Right atrium auricular region (tissue), 2 donors: ENCODE data around the gene ZNF850. TPM values are rescaled to one million over a fixed set of nuclear protein-coding genes. Genes with fewer than 3 reads are reported as not detected.
"Not testable (repeated sequence)": the region's sequence is repeated elsewhere in the genome, so short reads cannot be mapped to it uniquely, and the experiment has no call there.

ENCODE experiments used
- DNase-seq: peaks from one replicate; pipeline ENCODE4 v3.0.0-alpha.2; 2019; ENCODE audit warnings: low spot score
- H3K27ac ChIP-seq, 2 donors: fragments of 200-600 bp; sonication (generic); 1 replicate in 1 of 2; 2 replicates in 1 of 2; pipeline ENCODE4 v1.5.1; 2016 to 2019
- H3K27me3 ChIP-seq, 2 donors: fragments of 200-600 bp; sonication (generic); one replicate each; pipeline versions ENCODE4 v1.5.1 to v1.6.0; 2017 to 2019
- H3K36me3 ChIP-seq: fragments of 200-600 bp; sonication (generic); one replicate; pipeline ENCODE4 v1.5.1; 2016
- H3K4me1 ChIP-seq, 2 donors: fragments of 200-600 bp; sonication (generic); one replicate each; pipeline versions ENCODE4 v1.5.1 to v1.6.0; 2017 to 2019
- H3K4me3 ChIP-seq, 2 donors: fragments of 200-600 bp; sonication (generic); 1 replicate in 1 of 2; 2 replicates in 1 of 2; pipeline ENCODE4 v1.5.1; 2017 to 2019; ENCODE audit warnings: mild to moderate bottlenecking in 1 of 2, moderate library complexity in 1 of 2
- H3K9me3 ChIP-seq, 2 donors: fragments of 200-600 bp; sonication (generic); one replicate each; pipeline ENCODE4 v1.5.1; 2019
- total RNA-seq, 2 donors: library from RNA; depleted of rRNA; stranded (reverse); fragments of >200 nt; gene quantifications; one replicate each; pipeline ENCODE4 v1.1.0, GENCODE V29; 2016
- TF ChIP-seq, protein P1 (sequence below), 2 donors: fragments of 200-600 bp; sonication (generic); IDR thresholded peaks; one replicate each; pipeline ENCODE4 v1.5.1; 2019; ENCODE audit warnings: antibody characterized with exemption in 2 of 2

ZNF850 gene
- total RNA-seq, 2 donors from 2014 or later = 4.9 to 5.2 TPM

DNA sequence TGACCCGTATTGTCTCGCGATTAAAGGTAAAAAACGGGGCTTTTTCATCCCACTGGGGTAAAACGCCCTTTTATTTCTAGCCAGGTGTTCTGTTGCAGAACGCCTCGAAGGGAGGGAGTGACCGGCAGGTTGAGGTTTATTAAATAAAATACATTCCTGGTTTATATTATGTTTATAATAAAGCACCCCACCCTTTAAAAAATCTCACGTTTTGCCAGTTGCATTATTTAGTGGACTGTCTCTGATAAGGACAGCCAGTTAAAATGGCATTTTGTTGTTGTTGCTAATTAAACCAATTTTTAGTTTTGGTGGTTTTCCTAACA is 25.1 kb upstream of the ZNF850 start:
- Histone ChIP-seq H3K9me3 (peaks cover 0 to 68% of the 10 kb centered on the region in 2 donors), H3K4me1 (peaks cover 0 to 10% of the 10 kb centered on the region in 2 donors), H3K4me3 (peak overlapping the region; percentile 75 to 87), H3K36me3 (peaks cover 18% of the 10 kb centered on the region), H3K27ac (peak overlapping the region; percentile 66 to 77), H3K27me3 (no peaks in the 10 kb centered on the region)
- TF ChIP-seq, protein P1, sequence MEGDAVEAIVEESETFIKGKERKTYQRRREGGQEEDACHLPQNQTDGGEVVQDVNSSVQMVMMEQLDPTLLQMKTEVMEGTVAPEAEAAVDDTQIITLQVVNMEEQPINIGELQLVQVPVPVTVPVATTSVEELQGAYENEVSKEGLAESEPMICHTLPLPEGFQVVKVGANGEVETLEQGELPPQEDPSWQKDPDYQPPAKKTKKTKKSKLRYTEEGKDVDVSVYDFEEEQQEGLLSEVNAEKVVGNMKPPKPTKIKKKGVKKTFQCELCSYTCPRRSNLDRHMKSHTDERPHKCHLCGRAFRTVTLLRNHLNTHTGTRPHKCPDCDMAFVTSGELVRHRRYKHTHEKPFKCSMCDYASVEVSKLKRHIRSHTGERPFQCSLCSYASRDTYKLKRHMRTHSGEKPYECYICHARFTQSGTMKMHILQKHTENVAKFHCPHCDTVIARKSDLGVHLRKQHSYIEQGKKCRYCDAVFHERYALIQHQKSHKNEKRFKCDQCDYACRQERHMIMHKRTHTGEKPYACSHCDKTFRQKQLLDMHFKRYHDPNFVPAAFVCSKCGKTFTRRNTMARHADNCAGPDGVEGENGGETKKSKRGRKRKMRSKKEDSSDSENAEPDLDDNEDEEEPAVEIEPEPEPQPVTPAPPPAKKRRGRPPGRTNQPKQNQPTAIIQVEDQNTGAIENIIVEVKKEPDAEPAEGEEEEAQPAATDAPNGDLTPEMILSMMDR (IDR thresholded peaks at IDR 0.05) = no peak
- DNase-seq = no peak

DNA sequence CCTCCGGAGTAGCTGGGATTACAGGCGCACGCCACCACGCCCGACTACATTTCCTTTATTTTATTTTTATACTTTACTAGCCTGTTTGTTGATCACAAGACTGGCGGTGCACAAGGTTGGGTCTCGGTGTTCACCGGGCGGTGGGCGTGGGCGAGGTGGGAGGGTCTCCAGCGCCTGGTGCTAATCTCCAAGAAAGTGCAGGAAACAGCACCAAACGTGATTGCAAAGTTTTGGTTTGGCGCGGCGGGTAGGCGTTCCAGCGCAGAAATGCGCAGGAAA is 24.0 kb upstream of the ZNF850 start:
- TF ChIP-seq, protein P1 (IDR thresholded peaks at IDR 0.05) = no peak

DNA sequence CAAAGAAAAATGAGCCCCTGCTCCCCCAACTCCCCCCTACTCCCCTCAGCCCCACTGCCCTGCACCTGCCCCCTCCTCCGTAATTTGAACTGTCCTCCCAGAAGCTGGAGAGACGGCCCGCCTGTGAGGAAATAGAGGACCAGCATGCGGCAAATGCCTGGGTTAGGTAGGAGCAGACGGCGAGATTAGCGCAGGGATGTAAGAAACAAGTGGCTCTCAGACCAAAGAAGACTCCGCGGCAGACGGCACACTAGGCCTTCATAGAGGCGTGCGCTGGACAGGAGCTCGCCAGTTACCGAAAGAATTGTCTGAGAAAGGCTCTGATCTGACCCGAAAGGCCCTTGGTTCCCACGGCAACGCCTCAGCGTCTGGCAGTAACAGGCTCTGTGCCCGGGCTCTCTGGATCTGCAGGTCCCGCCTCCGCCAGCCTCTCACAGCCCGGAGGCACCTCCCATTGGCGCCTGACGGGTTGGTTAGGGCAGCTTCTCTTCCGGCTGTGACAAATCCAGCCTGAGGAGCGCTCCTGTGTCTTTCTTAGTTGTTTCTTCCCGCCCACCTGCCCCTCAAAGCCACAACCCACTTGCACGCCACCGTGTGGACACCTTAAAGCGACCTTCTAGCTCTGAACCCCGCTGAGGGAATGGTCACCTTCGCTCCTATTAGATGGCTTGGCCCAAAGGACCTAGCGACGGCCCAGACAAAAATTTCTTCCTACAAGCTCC is 19.0 kb upstream of the ZNF850 start:
- not testable (repeated sequence) for H3K27me3 ChIP-seq, H3K27ac ChIP-seq, H3K36me3 ChIP-seq, DNase-seq, H3K4me1 ChIP-seq
- peaks cover 0 to 58% of the 10 kb centered on the region in 2 donors for H3K9me3 ChIP-seq
- TF ChIP-seq, protein P1 (IDR thresholded peaks at IDR 0.05) = peak in 1 of 2 donors; percentile 19
- H3K4me3 ChIP-seq = peak overlapping the region in 1 of 2 donors; percentile 35

More for the DNA sequence above, 24.0 kb upstream of the ZNF850 start:
- peak overlapping the region; percentile 75 to 87 for H3K4me3 ChIP-seq
- H3K36me3 ChIP-seq = peaks cover 8% of the 10 kb centered on the region
- peaks cover 0 to 70% of the 10 kb centered on the region in 2 donors for H3K9me3 ChIP-seq
- DNase-seq = no peak
- peaks cover 0 to 10% of the 10 kb centered on the region in 2 donors for H3K4me1 ChIP-seq
- H3K27ac ChIP-seq = peak overlapping the region; percentile 66 to 77
- H3K27me3 ChIP-seq = no peaks in the 10 kb centered on the region

DNA sequence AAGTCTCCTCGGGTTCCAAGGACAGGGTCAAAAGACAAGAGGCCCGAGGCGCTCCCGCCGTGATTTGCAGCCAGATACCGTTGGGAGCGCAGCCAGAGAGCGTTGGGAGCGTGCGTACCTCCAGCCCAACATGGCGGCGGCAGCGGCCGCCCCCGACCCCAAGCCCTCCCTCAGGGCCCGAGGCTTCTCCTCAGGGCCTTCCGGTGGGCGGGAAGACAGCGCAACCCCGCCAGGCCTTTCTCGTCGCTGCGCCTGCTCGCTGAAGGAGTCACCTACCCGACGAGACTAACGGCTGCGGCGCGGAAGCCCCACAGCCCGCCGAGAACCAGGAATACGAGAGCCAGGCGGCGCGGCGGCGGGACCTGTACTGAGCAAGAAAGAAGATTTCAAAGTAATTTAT is 3.2 kb upstream of the ZNF850 start:
- Histone ChIP-seq H3K4me3 (peak overlapping the region; percentile 21 to 42), H3K27ac (peak overlapping the region; percentile 26 to 31), H3K9me3 (peaks cover 0 to 34% of the 10 kb centered on the region in 2 donors), H3K27me3 (no peaks in the 10 kb centered on the region), H3K4me1 (peaks cover 0 to 18% of the 10 kb centered on the region in 2 donors), H3K36me3 (no peaks in the 10 kb centered on the region)
- no peak for DNase-seq
- TF ChIP-seq, protein P1 (IDR thresholded peaks at IDR 0.05) = no peak

GRCh38 chr19:36773223-36773579 is 594 bp upstream of the ZNF850 start:
- Histone ChIP-seq H3K9me3 (peaks cover 0 to 52% of the 10 kb centered on the region in 2 donors), H3K27me3 (no peaks in the 10 kb centered on the region), H3K4me3 (peak overlapping the region; percentile 62 to 72), H3K4me1 (peaks cover 0 to 20% of the 10 kb centered on the region in 2 donors), H3K36me3 (no peaks in the 10 kb centered on the region), H3K27ac (peak overlapping the region; percentile 81 to 85)
- DNase-seq = no peak
- TF ChIP-seq, protein P1 (IDR thresholded peaks at IDR 0.05) = no peak
